Osteocyte (in vitro differentiated cells): ENCODE data around the gene SPRR1A. TPM values are rescaled to one million over a fixed set of nuclear protein-coding genes. Genes with fewer than 3 reads are reported as not detected.

Experiments used
- DNase-seq: peaks from one replicate; pipeline ENCODE4 v3.0.0; 2021; ENCODE audit warnings: mixed read lengths; ENCODE audit not compliant: unreplicated experiment; ENCODE audit errors: extremely low spot score
- H3K27ac Mint-ChIP-seq: one replicate; pipeline ENCODE4 v1.8.0; 2021; ENCODE audit warnings: mild to moderate bottlenecking, mixed read lengths; ENCODE audit not compliant: unreplicated experiment
- H3K27me3 Mint-ChIP-seq: one replicate; pipeline ENCODE4 v1.8.0; 2021; ENCODE audit warnings: mixed read lengths; ENCODE audit not compliant: unreplicated experiment
- H3K36me3 Mint-ChIP-seq: one replicate; pipeline ENCODE4 v1.8.0; 2021; ENCODE audit warnings: mixed read lengths; ENCODE audit not compliant: unreplicated experiment
- H3K4me1 Mint-ChIP-seq: one replicate; pipeline ENCODE4 v1.8.0; 2021; ENCODE audit warnings: mixed read lengths; ENCODE audit not compliant: unreplicated experiment
- H3K4me3 Mint-ChIP-seq: one replicate; pipeline ENCODE4 v1.8.0; 2021; ENCODE audit warnings: mild to moderate bottlenecking, moderate library complexity, mixed read lengths; ENCODE audit not compliant: unreplicated experiment
- H3K9me3 Mint-ChIP-seq: one replicate; pipeline ENCODE4 v1.8.0; 2021; ENCODE audit warnings: mixed read lengths; ENCODE audit not compliant: unreplicated experiment
- long read RNA-seq: library from polyadenylated mRNA; unstranded; transcript quantifications from one replicate; pipeline ENCODE4 v2.0.0, GENCODE V29; 2021
- total RNA-seq: library from RNA; stranded (reverse); gene quantifications from 2 replicates; pipeline ENCODE4 v1.2.1, GENCODE V29; 2021
- TF ChIP-seq, protein P1 (sequence below): fragments of 200-600 bp; sonication (generic); IDR thresholded peaks from 2 replicates; pipeline ENCODE4 v1.5.0; 2021; ENCODE audit warnings: antibody characterized with exemption, mild to moderate bottlenecking, moderate library complexity

Gene SPRR1A, protein sequence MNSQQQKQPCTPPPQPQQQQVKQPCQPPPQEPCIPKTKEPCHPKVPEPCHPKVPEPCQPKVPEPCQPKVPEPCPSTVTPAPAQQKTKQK
- total RNA-seq, result not detected in 2 replicates
- long read RNA-seq, result 0 reads

DNA sequence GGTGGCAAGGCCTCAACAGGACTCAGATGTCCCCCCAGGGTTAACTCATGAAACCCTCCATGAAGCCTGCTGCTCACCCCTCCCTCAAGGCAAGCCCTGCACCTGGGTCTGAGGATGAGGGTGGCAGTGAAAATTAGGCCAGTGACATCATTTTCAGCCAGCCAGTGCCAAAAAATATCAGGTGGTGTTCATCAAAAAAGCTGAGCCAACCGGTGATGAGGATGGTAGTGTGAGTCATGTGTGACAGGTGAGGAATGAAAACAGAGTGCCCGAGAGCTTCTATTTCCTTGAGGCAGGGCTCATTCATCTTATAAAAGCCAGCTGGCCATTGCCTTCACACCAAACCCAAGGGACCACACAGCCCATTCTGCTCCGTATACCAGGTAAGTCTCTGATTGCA is at the start of gene SPRR1A:
Gene SPRR1A (plus strand): TSS at position 339 of the 400 bp plus-strand sequence. CDS start 1,150 bp downstream, outside the sequence.
- no peaks in the 10 kb centered on the region for H3K9me3 Mint-ChIP-seq
- H3K27ac Mint-ChIP-seq, result no peak within 1 kb of the TSS

DNA sequence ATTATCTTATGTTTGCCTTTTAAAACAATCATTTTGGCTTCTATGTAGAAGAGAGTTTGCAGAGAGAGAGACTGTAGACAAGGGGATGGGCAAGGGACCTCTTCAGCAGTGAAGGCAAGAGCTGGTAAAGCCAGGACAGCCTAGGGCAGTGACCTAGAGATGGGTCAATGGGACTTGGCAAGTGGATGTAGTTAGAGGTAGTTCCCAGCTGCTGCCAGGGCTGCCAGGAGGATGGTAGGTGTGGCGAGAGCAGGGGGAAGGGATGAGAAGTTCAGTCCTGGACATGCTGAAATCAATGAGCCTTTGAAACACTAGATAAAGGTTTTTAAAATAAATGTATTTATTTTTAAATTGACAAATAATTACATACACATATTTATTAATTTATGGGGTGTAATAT is 43.3 kb upstream of the SPRR1A start:
- Mint-ChIP-seq H3K4me1 (no peaks in the 10 kb centered on the region), H3K9me3 (no peaks in the 10 kb centered on the region), H3K4me3 (no peak overlapping the region), H3K36me3 (no peaks in the 10 kb centered on the region), H3K27ac (no peak overlapping the region), H3K27me3 (no peaks in the 10 kb centered on the region)
- TF ChIP-seq, protein P1, sequence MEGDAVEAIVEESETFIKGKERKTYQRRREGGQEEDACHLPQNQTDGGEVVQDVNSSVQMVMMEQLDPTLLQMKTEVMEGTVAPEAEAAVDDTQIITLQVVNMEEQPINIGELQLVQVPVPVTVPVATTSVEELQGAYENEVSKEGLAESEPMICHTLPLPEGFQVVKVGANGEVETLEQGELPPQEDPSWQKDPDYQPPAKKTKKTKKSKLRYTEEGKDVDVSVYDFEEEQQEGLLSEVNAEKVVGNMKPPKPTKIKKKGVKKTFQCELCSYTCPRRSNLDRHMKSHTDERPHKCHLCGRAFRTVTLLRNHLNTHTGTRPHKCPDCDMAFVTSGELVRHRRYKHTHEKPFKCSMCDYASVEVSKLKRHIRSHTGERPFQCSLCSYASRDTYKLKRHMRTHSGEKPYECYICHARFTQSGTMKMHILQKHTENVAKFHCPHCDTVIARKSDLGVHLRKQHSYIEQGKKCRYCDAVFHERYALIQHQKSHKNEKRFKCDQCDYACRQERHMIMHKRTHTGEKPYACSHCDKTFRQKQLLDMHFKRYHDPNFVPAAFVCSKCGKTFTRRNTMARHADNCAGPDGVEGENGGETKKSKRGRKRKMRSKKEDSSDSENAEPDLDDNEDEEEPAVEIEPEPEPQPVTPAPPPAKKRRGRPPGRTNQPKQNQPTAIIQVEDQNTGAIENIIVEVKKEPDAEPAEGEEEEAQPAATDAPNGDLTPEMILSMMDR, result no peak
- no peak for DNase-seq

More for the DNA sequence above, at the start of gene SPRR1A:
- Mint-ChIP-seq H3K4me3 (no peak within 1 kb of the TSS), H3K36me3 (no peaks in the 10 kb centered on the region), H3K27me3 (no peaks in the 10 kb centered on the region), H3K4me1 (no peaks in the 10 kb centered on the region)
- no peak for DNase-seq
- TF ChIP-seq, protein P1, result no peak

DNA sequence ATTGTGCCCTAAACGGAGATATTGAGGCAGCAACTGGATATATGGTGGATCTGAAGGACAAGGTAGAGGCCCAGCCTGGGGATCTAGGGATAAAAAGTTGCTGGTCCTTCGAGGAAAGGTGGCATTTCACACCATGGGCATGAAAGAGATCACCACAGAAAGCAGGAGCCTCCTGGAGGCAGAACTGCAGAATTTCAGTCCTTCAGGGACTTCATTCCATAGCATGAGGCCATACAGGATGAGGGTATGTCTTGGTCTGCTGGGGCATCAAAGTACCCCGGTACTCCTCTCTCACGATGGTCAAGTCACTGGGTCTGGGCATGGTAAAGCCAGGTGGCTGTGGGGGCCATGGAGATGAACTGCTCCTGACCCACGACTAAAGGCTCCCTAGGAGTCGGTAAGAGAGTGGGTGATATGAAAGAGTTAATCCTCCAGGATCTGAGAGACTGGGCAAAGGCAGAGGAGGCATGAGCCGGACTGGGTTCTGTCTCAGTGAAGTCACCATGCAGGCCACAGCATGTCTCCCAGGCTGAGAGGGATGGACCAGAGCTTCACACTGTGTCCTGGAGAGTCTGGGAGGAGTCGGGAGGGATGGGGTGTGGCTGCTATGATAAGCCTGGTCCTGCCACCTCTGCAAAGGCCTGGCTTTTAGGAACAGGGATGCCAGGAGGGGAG is 42.7 kb upstream of the SPRR1A start:
- TF ChIP-seq, protein P1, result no peak
- H3K9me3 Mint-ChIP-seq, result no peaks in the 10 kb centered on the region
- H3K27ac Mint-ChIP-seq, result no peak overlapping the region
- no peaks in the 10 kb centered on the region for H3K36me3 Mint-ChIP-seq
- no peak for DNase-seq
- H3K27me3 Mint-ChIP-seq, result no peaks in the 10 kb centered on the region
- no peak overlapping the region for H3K4me3 Mint-ChIP-seq
- H3K4me1 Mint-ChIP-seq, result no peaks in the 10 kb centered on the region

DNA sequence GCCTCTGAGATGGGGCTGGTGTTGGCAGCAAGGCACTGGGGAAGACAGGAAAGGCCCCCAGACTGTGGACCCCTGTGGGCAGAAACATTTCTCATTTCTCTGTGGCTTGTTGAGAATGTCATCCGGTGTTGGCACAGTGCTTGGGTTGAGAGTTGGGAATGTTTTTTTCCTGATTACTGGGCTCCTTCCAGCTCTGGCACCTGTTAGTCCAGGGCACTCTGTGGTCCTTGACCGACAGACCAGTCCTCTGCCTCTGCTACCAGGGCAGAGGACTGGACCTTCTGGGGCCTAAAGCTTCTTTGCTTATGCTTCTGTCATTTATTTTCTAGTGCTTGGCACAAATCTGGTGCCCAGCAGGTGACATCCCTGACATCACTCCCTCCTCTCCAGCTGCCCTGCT is 41.7 kb upstream of the SPRR1A start:
- no peaks in the 10 kb centered on the region for H3K36me3 Mint-ChIP-seq
- no peak overlapping the region for H3K27ac Mint-ChIP-seq
- TF ChIP-seq, protein P1, result no peak
- H3K4me1 Mint-ChIP-seq, result no peaks in the 10 kb centered on the region
- H3K27me3 Mint-ChIP-seq, result no peaks in the 10 kb centered on the region
- no peaks in the 10 kb centered on the region for H3K9me3 Mint-ChIP-seq
- no peak overlapping the region for H3K4me3 Mint-ChIP-seq
- DNase-seq, result no peak

DNA sequence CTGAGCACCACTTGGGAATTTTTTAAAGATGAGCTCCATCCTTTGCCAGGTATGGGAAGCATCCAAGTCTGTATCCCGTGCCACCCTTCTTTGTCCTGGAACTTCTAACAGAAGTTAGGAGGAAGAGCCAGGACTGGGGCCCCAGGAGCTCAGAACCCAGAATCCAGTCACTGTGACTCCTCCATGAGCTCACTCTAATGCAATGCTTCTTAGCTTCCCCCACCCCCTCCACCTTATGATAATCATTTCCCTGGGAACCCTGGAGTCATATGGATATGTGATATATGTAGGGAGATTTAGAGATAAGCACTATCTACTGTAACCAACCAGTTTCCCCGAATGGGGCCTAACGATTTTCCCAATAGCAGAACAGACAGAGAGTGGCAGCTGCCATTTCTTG is 37.6 kb upstream of the SPRR1A start:
- Mint-ChIP-seq H3K27me3 (no peaks in the 10 kb centered on the region), H3K4me1 (no peaks in the 10 kb centered on the region), H3K9me3 (no peaks in the 10 kb centered on the region), H3K27ac (no peak overlapping the region), H3K36me3 (no peaks in the 10 kb centered on the region), H3K4me3 (no peak overlapping the region)
- no peak for DNase-seq
- TF ChIP-seq, protein P1, result no peak
